GM19043 (cell line): Measurements from ENCODE around the gene SATB2.

Source experiments
- ATAC-seq: cut with Tn5 transposase; IDR thresholded peaks from one replicate; pipeline ENCODE4 v1.9.1; 2021; ENCODE audit warnings: low read depth; ENCODE audit not compliant: unreplicated experiment

Gene SATB2

GRCh38 chr2:199409759-199410529 lies 47.8 kb downstream of the SATB2 start:
- no peak for ATAC-seq

- ATAC-seq: no peak
Observed at GRCh38 chr2:199407421-199407820, 50.3 kb downstream of the SATB2 start.

- no peak for ATAC-seq
Observed at GRCh38 chr2:199405241-199405640, 52.5 kb downstream of the SATB2 start.

- no peak for ATAC-seq
Observed at GRCh38 chr2:199404841-199405240, 52.9 kb downstream of the SATB2 start.

- no peak for ATAC-seq
Observed at GRCh38 chr2:199395311-199395710, 62.4 kb downstream of the SATB2 start.

- no peak for ATAC-seq
Observed at GRCh38 chr2:199392363-199392762, 65.4 kb downstream of the SATB2 start.

- no peak for ATAC-seq
Observed at GRCh38 chr2:199388728-199389268, 68.9 kb downstream of the SATB2 start.

GRCh38 chr2:199384043-199384442 lies 73.7 kb downstream of the SATB2 start:
- no peak for ATAC-seq

- no peak for ATAC-seq
Observed at GRCh38 chr2:199383021-199383420, 74.7 kb downstream of the SATB2 start.

- no peak for ATAC-seq
Observed at GRCh38 chr2:199382091-199382490, 75.6 kb downstream of the SATB2 start.

GRCh38 chr2:199381531-199381930 lies 76.2 kb downstream of the SATB2 start:
- no peak for ATAC-seq

- no peak for ATAC-seq
Observed at GRCh38 chr2:199378948-199379650, 78.6 kb downstream of the SATB2 start.

GRCh38 chr2:199370150-199370780 lies 87.5 kb downstream of the SATB2 start:
- ATAC-seq: no peak

- no peak for ATAC-seq
Observed at GRCh38 chr2:199366406-199366805, 91.3 kb downstream of the SATB2 start.

- no peak for ATAC-seq
Observed at GRCh38 chr2:199364153-199364552, 93.6 kb downstream of the SATB2 start.

GRCh38 chr2:199356412-199356811 lies 101.3 kb downstream of the SATB2 start:
- no peak for ATAC-seq

GRCh38 chr2:199348871-199349270 lies 108.9 kb downstream of the SATB2 start:
- no peak for ATAC-seq

- no peak for ATAC-seq
Observed at GRCh38 chr2:199344012-199344411, 113.7 kb downstream of the SATB2 start.

GRCh38 chr2:199342334-199342733 lies 115.4 kb downstream of the SATB2 start:
- no peak for ATAC-seq

- no peak for ATAC-seq
Observed at GRCh38 chr2:199341123-199341522, 116.6 kb downstream of the SATB2 start.

GRCh38 chr2:199339891-199340605 lies 117.7 kb downstream of the SATB2 start:
- ATAC-seq: no peak
